ENCODE data around the gene TMCC2.
A peak's percentile ranks its signal among the peaks of the same experiment; 100 is the strongest.

Gene TMCC2

DNA sequence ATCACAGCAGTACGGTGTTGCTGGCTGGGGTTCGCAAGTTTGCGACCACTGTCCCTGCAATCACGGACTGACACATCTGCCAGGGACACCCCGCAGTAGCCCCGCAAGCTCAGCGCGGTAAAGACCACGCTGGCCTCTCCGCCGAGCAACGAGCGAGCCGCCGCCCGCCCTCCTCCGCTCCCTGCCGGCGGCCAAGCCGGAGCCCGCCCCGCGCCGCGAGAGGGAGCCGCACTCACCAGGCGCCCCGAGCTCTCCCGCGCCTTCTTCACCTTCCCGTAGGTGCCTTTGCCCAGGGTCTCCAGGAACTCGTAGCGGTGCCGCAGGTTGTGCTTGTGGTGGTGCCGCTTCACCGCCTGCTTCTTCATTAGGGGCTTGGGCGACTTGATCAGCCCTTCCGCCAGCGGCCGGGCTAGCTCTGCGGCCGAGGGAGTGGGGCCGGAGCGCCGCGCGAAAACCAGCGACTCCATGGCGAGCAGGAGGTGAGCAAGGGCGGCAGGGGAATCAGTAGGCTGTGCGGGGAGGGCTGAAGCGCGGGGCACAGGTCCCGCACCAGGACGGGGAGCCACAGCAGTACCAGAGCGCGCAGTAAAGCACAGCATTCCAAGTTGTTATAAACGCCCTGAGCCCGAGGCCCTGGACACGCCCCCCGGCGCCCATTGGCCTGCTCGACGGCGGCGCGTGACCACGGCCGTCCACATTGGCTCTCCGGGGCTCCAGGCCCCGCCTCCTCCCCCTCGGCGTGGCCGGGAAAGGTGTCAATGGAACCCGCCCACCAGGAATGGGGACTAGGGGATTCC is 93.6 kb downstream of the TMCC2 start, which contains the start of gene NUAK2:
NUAK2 (minus strand) TSS at position 584 of the 797 bp plus-strand sequence; CDS start at position 467, 117 bp downstream.
- Histone ChIP-seq H3K79me1 (ENCODE audit: low read length) (peaks cover 25% of the 10 kb centered on the region), H3K79me2 (ENCODE audit: control insufficient read depth, insufficient read depth, low read length, poor library complexity) (peaks cover 44% of the 10 kb centered on the region), H3K27ac (ENCODE audit: low read depth, low read length) (peak within 1 kb of the TSS; percentile 67), H2AFZ (ENCODE audit: insufficient read depth, low read length, poor library complexity) (peak within 1 kb of the TSS; percentile 58), H2BK5ac (ENCODE audit: low read depth, low read length, poor library complexity) (peak within 1 kb of the TSS; percentile 84), H3K4me1 (ENCODE audit: control insufficient read depth in 1 of 2, insufficient read depth in 2 of 2, low read length in 2 of 2) (peaks cover 37 to 39% of the 10 kb centered on the region in 2 experiments), H2AK5ac (ENCODE audit: low read length) (peak within 1 kb of the TSS; percentile 21), H3K4me3 (ENCODE audit: low read depth, low read length) (peak within 1 kb of the TSS; percentile 96), H3K18ac (ENCODE audit: low read length) (peak within 1 kb of the TSS; percentile 90), H3K14ac (ENCODE audit: low read length) (peak within 1 kb of the TSS; percentile 82), H3K23ac (ENCODE audit: low read length) (peak within 1 kb of the TSS; percentile 29), H4K12ac (ENCODE audit: low read depth, low read length) (peak within 1 kb of the TSS; percentile 49), H3K27me3 (ENCODE audit: insufficient read depth, low read length) (no peaks in the 10 kb centered on the region), H4K91ac (ENCODE audit: low read depth, low read length) (peak within 1 kb of the TSS; percentile 53), H3K4ac (ENCODE audit: low read depth, low read length) (peak within 1 kb of the TSS; percentile 97), H3K9ac (ENCODE audit: low read length) (peak within 1 kb of the TSS; percentile 96), H3K9me3 (ENCODE audit: insufficient read depth, low read depth, low read length) (no peaks in the 10 kb centered on the region), H2BK12ac (ENCODE audit: low read length) (peak within 1 kb of the TSS; percentile 55), H4K8ac (ENCODE audit: low read depth, low read length) (peak within 1 kb of the TSS; percentile 73), H2BK120ac (ENCODE audit: insufficient read depth, low read length, poor library complexity) (peak within 1 kb of the TSS; percentile 55), H3K36me3 (ENCODE audit: control insufficient read depth in 1 of 2, insufficient read depth in 2 of 2, low read length in 2 of 2) (peaks cover 13 to 14% of the 10 kb centered on the region in 2 experiments), H3K4me2 (ENCODE audit: low read length) (peak within 1 kb of the TSS; percentile 67)
- WGBS (ENCODE audit: extremely low coverage, insufficient coverage, insufficient read length): no CpG with 5 or more reads among the region's 75 CpGs
- peak; percentile 99 for DNase-seq

DNA sequence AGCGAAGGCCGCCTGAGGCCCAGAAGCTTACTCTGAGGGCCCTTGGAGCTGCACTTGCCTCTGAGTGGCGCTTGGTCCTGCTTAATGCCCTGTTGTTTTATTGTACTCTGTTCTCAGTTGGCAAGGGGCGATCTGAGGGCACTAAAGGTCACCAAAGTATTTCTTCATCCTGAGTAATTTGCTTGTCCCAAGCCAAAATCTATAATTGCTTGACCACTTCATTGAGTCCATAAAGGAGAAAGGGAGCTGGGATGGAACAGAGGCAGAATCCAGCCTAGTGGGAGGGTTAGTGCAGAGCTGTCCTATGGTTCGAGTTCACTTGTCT is 94.2 kb downstream of the TMCC2 start:
- H3K9me3 ChIP-seq (ENCODE audit: insufficient read depth, low read depth, low read length): no peaks in the 10 kb centered on the region
- peaks cover 25% of the 10 kb centered on the region for H3K79me1 ChIP-seq (ENCODE audit: low read length)
- no peak overlapping the region for H3K18ac ChIP-seq (ENCODE audit: low read length)
- DNase-seq: no peak
- peaks cover 12% of the 10 kb centered on the region in 2 experiments for H3K36me3 ChIP-seq (ENCODE audit: control insufficient read depth in 1 of 2, insufficient read depth in 2 of 2, low read length in 2 of 2)
- H3K27me3 ChIP-seq (ENCODE audit: insufficient read depth, low read length): no peaks in the 10 kb centered on the region
- H3K23ac ChIP-seq (ENCODE audit: low read length): no peak overlapping the region
- peak overlapping the region; percentile 9 for H2BK5ac ChIP-seq (ENCODE audit: low read depth, low read length, poor library complexity)
- H3K4me3 ChIP-seq (ENCODE audit: low read depth, low read length): no peak overlapping the region
- peaks cover 39% of the 10 kb centered on the region for H3K79me2 ChIP-seq (ENCODE audit: control insufficient read depth, insufficient read depth, low read length, poor library complexity)
- H3K4me1 ChIP-seq (ENCODE audit: control insufficient read depth in 1 of 2, insufficient read depth in 2 of 2, low read length in 2 of 2): peaks cover 34 to 36% of the 10 kb centered on the region in 2 experiments
- H2BK12ac ChIP-seq (ENCODE audit: low read length): peak overlapping the region; percentile 29
- no peak overlapping the region for H4K91ac ChIP-seq (ENCODE audit: low read depth, low read length)
- H2AK5ac ChIP-seq (ENCODE audit: low read length): no peak overlapping the region
- no peak overlapping the region for H3K27ac ChIP-seq (ENCODE audit: low read depth, low read length)
- peak overlapping the region; percentile 40 for H3K4me2 ChIP-seq (ENCODE audit: low read length)
- no peak overlapping the region for H2AFZ ChIP-seq (ENCODE audit: insufficient read depth, low read length, poor library complexity)
- no peak overlapping the region for H2BK120ac ChIP-seq (ENCODE audit: insufficient read depth, low read length, poor library complexity)
- H3K9ac ChIP-seq (ENCODE audit: low read length): no peak overlapping the region
- H3K4ac ChIP-seq (ENCODE audit: low read depth, low read length): peak overlapping the region; percentile 17
- WGBS (ENCODE audit: extremely low coverage, insufficient coverage, insufficient read length): no CpG with 5 or more reads among the region's 5 CpGs
- H4K12ac ChIP-seq (ENCODE audit: low read depth, low read length): no peak overlapping the region
- no peak overlapping the region for H4K8ac ChIP-seq (ENCODE audit: low read depth, low read length)
- H3K14ac ChIP-seq (ENCODE audit: low read length): no peak overlapping the region
